ENCODE data around the gene TIGD3. TPM values are rescaled to one million over a fixed set of nuclear protein-coding genes. Genes with fewer than 3 reads are reported as not detected.

TIGD3 gene
- total and polyA plus RNA-seq, 4 experiments from 2014 or later: 0.26 to 1.1 (median 0.96) TPM; not detected in 1

- Mint-ChIP-seq H3K9me3 (no peaks in the 10 kb centered on the region), H3K27ac (peak overlapping the region in 1 of 7 donors; percentile 47), H3K4me1 (peaks cover 0 to 6% (median 1%) of the 10 kb centered on the region in 4 donors), H3K27me3 (no peaks in the 10 kb centered on the region), H3K36me3 (peaks cover 12 to 49% of the 10 kb centered on the region in 2 donors), H3K4me3 (no peak overlapping the region)
- Histone ChIP-seq H3K27me3 (ENCODE audit: insufficient read depth, low read length) (no peaks in the 10 kb centered on the region), H3K36me3 (ENCODE audit: insufficient read depth, low read length) (peaks cover 39% of the 10 kb centered on the region), H3K4me3 (ENCODE audit: low read length in 2 of 2) (no peak overlapping the region), H3K4me1 (ENCODE audit: insufficient read depth, low read length) (no peaks in the 10 kb centered on the region), H3K27ac (ENCODE audit: low read depth, low read length) (no peak overlapping the region), H3K9me3 (ENCODE audit: control insufficient read depth in 1 of 2, low read length in 2 of 2) (no peaks in the 10 kb centered on the region)
- CTCF ChIA-PET (ENCODE audit: partially characterized antibody): interaction anchor here (1.1 kb wide), 1 partner anchor 104 kb away, joined by 3 read pairs; no protein-coding TSS in a partner anchor
- peak in 1 of 5 donors; percentile 9 for DNase-seq
- intact Hi-C loops (cut with micrococcal nuclease): no loop called here
- POLR2A ChIA-PET (ENCODE audit: partially characterized antibody): interaction anchor here (1.5 to 2.6 kb wide), 2 partner anchors 19 to 93 kb away, joined by 3 to 7 read pairs; partner anchors contain the start of gene NEAT1
These were observed 49.7 kb downstream of the TIGD3 start for GRCh38 chr11:65404210-65404609.

DNA sequence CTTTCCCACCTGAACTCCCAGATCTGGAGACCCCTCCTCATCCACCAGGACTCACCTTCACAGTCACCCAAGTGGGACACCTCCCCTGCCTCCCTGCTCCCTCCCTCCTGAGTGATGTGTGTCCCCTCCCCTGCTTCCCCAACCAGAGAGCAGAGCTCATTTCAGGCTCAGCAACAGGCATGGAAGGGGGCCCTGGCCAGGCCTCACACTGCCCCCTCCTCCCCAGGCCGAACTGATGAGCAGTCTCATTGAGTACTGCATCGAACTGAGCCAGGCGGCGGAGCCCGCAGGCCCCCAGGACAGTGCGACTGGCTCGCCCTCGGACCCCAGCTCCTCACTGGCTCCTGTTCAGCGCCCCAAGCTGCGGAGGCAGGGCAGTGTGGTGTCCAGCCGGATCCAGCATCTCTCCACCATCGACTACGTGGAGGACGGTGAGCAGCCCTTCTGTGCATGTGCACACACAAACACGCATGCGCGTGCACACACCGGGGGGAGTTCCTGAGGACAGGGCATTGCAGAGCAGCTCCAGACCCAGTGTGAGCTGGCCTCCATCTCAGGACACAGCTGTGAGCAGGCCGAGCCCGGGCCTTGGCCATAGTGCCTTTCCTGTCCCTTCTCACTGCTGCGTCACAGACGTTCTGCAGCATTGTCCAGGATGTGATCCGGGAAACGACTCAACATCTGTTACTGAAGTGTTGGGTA lies 50.2 kb downstream of the TIGD3 start:
- no peak overlapping the region for H3K4me3 Mint-ChIP-seq
- no peak overlapping the region for H3K4me3 ChIP-seq (ENCODE audit: low read length in 2 of 2)
- intact Hi-C loops (cut with micrococcal nuclease): no loop called here
- H3K9me3 Mint-ChIP-seq: no peaks in the 10 kb centered on the region
- peaks cover 0 to 6% (median 1%) of the 10 kb centered on the region in 4 donors for H3K4me1 Mint-ChIP-seq
- H3K27me3 Mint-ChIP-seq: no peaks in the 10 kb centered on the region
- peaks cover 43% of the 10 kb centered on the region for H3K36me3 ChIP-seq (ENCODE audit: insufficient read depth, low read length)
- H3K27me3 ChIP-seq (ENCODE audit: insufficient read depth, low read length): no peaks in the 10 kb centered on the region
- DNase-seq: peak in 1 of 5 donors; percentile 12
- ChIA-PET CTCF (ENCODE audit: partially characterized antibody) (interaction anchor here (2.0 kb wide), 1 partner anchor 11 kb away, joined by 10 read pairs; no protein-coding TSS in a partner anchor), POLR2A (ENCODE audit: partially characterized antibody) (interaction anchor here (1.5 to 2.6 kb wide), 3 partner anchors 12 to 93 kb away, joined by 3 to 7 read pairs (median 7); partner anchors contain the start of gene NEAT1)
- no peaks in the 10 kb centered on the region for H3K9me3 ChIP-seq (ENCODE audit: control insufficient read depth in 1 of 2, low read length in 2 of 2)
- H3K27ac Mint-ChIP-seq: peak overlapping the region in 1 of 7 donors; percentile 57
- H3K27ac ChIP-seq (ENCODE audit: low read depth, low read length): no peak overlapping the region
- no peaks in the 10 kb centered on the region for H3K4me1 ChIP-seq (ENCODE audit: insufficient read depth, low read length)
- H3K36me3 Mint-ChIP-seq: peaks cover 12 to 47% of the 10 kb centered on the region in 2 donors

Other genes with a start within 250 kb of the TIGD3 start
- 10 to 100 TPM; 22.4 to 27.2 TPM for gene TM7SF2, start 242.9 kb upstream of the TIGD3 start, total RNA-seq
- 10 to 100 TPM in 1 of 2 donors, 1 to 10 TPM in 1; 9.1 to 12.1 TPM for gene TM7SF2, start 242.9 kb upstream of the TIGD3 start, polyA plus RNA-seq
- gene ZNHIT2, start 237.1 kb upstream of the TIGD3 start, total RNA-seq: 10 to 100 TPM; 15.9 to 16.5 TPM
- 10 to 100 TPM; 13.1 to 22.5 TPM for gene ZNHIT2, start 237.1 kb upstream of the TIGD3 start, polyA plus RNA-seq
- 1,000 to 10,000 TPM; 1,571 to 1,690 TPM for gene FAU, start 232.6 kb upstream of the TIGD3 start, total RNA-seq
- 1,000 to 10,000 TPM in 1 of 2 donors, 100 to 1,000 TPM in 1; 913 to 1,018 TPM for gene FAU, start 232.6 kb upstream of the TIGD3 start, polyA plus RNA-seq
- 10 to 100 TPM; 59.6 to 60.6 TPM for gene MRPL49, start 232.4 kb upstream of the TIGD3 start, total RNA-seq
- 100 to 1,000 TPM in 1 of 2 donors, 10 to 100 TPM in 1; 81.1 to 118 TPM for gene MRPL49, start 232.4 kb upstream of the TIGD3 start, polyA plus RNA-seq
- gene SYVN1, start 220.2 kb upstream of the TIGD3 start, total RNA-seq: 10 to 100 TPM; 74.0 to 76.5 TPM
- 10 to 100 TPM in 1 of 2 donors, 1 to 10 TPM in 1; 2.8 to 17.0 TPM for gene SYVN1, start 220.2 kb upstream of the TIGD3 start, polyA plus RNA-seq
- not detected for gene SPDYC, start 184.5 kb upstream of the TIGD3 start, total RNA-seq
- not detected for gene SPDYC, start 184.5 kb upstream of the TIGD3 start, polyA plus RNA-seq
- gene CAPN1, start 172.8 kb upstream of the TIGD3 start, total RNA-seq: 100 to 1,000 TPM; 135 to 141 TPM
- gene CAPN1, start 172.8 kb upstream of the TIGD3 start, polyA plus RNA-seq: 100 to 1,000 TPM; 115 to 127 TPM
- 10 to 100 TPM; 26.4 to 27.3 TPM for gene POLA2, start 92.8 kb upstream of the TIGD3 start, total RNA-seq
- 10 to 100 TPM in 1 of 2 donors, 1 to 10 TPM in 1; 7.8 to 13.7 TPM for gene POLA2, start 92.8 kb upstream of the TIGD3 start, polyA plus RNA-seq
- under 1 TPM; 0.55 to 0.67 TPM for gene CDC42EP2, start 39.9 kb upstream of the TIGD3 start, total RNA-seq
- not detected for gene CDC42EP2, start 39.9 kb upstream of the TIGD3 start, polyA plus RNA-seq
- gene DPF2, start 20.9 kb upstream of the TIGD3 start, total RNA-seq: 100 to 1,000 TPM; 101 to 102 TPM
- 10 to 100 TPM; 65.1 to 67.8 TPM for gene DPF2, start 20.9 kb upstream of the TIGD3 start, polyA plus RNA-seq
- gene SLC25A45, start 27.9 kb downstream of the TIGD3 start, total RNA-seq: 10 to 100 TPM; 17.0 to 24.2 TPM
- 10 to 100 TPM in 1 of 2 donors, 1 to 10 TPM in 1; 7.2 to 15.0 TPM for gene SLC25A45, start 27.9 kb downstream of the TIGD3 start, polyA plus RNA-seq
- gene FRMD8, start 31.9 kb downstream of the TIGD3 start, total RNA-seq: 10 to 100 TPM; 69.1 to 71.2 TPM
- 10 to 100 TPM; 44.1 to 55.6 TPM for gene FRMD8, start 31.9 kb downstream of the TIGD3 start, polyA plus RNA-seq
- 100 to 1,000 TPM; 685 to 687 TPM for gene NEAT1, start 68.0 kb downstream of the TIGD3 start, total RNA-seq
- gene NEAT1, start 68.0 kb downstream of the TIGD3 start, polyA plus RNA-seq: 1 to 10 TPM; 2.3 to 4.0 TPM
- over 10,000 TPM; 29,058 to 29,932 TPM for gene MALAT1, start 144.3 kb downstream of the TIGD3 start, total RNA-seq
- 1,000 to 10,000 TPM; 2,969 to 3,488 TPM for gene MALAT1, start 144.3 kb downstream of the TIGD3 start, polyA plus RNA-seq
- 10 to 100 TPM; 72.5 to 81.3 TPM for gene SCYL1, start 170.3 kb downstream of the TIGD3 start, total RNA-seq
- 10 to 100 TPM; 22.9 to 40.8 TPM for gene SCYL1, start 170.3 kb downstream of the TIGD3 start, polyA plus RNA-seq
- 100 to 1,000 TPM; 201 to 211 TPM for gene LTBP3, start 203.6 kb downstream of the TIGD3 start, total RNA-seq
- gene LTBP3, start 203.6 kb downstream of the TIGD3 start, polyA plus RNA-seq: 10 to 100 TPM in 1 of 2 donors, 1 to 10 TPM in 1; 9.0 to 23.6 TPM
- gene ZNRD2, start 215.7 kb downstream of the TIGD3 start, total RNA-seq: 10 to 100 TPM; 24.6 to 27.5 TPM
- 10 to 100 TPM; 70.1 to 74.9 TPM for gene ZNRD2, start 215.7 kb downstream of the TIGD3 start, polyA plus RNA-seq
- gene FAM89B, start 217.8 kb downstream of the TIGD3 start, total RNA-seq: 10 to 100 TPM; 68.9 to 71.4 TPM
- 100 to 1,000 TPM; 130 to 164 TPM for gene FAM89B, start 217.8 kb downstream of the TIGD3 start, polyA plus RNA-seq
- gene EHBP1L1, start 221.3 kb downstream of the TIGD3 start, total RNA-seq: 100 to 1,000 TPM; 151 to 154 TPM
- 10 to 100 TPM in 1 of 2 donors, 1 to 10 TPM in 1; 8.9 to 25.2 TPM for gene EHBP1L1, start 221.3 kb downstream of the TIGD3 start, polyA plus RNA-seq
- 1 to 10 TPM; 1.6 to 2.7 TPM for gene KCNK7, start 241.0 kb downstream of the TIGD3 start, total RNA-seq
- 1 to 10 TPM in 1 of 2 donors, not detected in 1; 1.2 TPM for gene KCNK7, start 241.0 kb downstream of the TIGD3 start, polyA plus RNA-seq